ENCODE results near the gene MREG. TPM values are rescaled to one million over a fixed set of nuclear protein-coding genes. Genes with fewer than 3 reads are reported as not detected.

MREG gene
- total RNA-seq, 4 donors from 2014 or later = 31.7 to 41.0 (median 35.5) TPM

DNA sequence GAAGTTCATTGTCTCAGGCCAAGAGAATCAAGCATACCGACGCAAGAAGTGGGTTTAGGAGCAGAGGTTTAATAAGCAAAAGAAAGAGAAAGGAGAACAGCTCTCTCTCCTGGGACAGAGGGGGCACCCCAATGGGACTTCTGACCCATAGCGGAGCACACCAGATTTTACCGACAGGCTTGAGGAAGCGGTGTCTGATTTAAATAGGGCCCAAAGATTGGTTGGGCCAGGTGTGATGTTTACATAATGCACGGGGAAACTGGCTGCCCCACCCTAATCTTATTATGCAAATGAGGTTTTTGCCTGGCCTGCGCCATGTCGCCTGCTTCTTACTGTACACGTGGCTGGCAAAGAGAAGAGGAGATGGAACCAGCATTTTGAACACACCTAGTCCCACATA is 106.2 kb downstream of the MREG start:
- no peak for DNase-seq (ENCODE audit: low spot score in 2 of 2)
- no peak overlapping the region for H3K4me3 ChIP-seq (ENCODE audit: low read depth, poor library complexity, severe bottlenecking)
- TF ChIP-seq, protein P1, sequence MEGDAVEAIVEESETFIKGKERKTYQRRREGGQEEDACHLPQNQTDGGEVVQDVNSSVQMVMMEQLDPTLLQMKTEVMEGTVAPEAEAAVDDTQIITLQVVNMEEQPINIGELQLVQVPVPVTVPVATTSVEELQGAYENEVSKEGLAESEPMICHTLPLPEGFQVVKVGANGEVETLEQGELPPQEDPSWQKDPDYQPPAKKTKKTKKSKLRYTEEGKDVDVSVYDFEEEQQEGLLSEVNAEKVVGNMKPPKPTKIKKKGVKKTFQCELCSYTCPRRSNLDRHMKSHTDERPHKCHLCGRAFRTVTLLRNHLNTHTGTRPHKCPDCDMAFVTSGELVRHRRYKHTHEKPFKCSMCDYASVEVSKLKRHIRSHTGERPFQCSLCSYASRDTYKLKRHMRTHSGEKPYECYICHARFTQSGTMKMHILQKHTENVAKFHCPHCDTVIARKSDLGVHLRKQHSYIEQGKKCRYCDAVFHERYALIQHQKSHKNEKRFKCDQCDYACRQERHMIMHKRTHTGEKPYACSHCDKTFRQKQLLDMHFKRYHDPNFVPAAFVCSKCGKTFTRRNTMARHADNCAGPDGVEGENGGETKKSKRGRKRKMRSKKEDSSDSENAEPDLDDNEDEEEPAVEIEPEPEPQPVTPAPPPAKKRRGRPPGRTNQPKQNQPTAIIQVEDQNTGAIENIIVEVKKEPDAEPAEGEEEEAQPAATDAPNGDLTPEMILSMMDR (IDR thresholded peaks at IDR 0.05) = no peak
- no peak for TF ChIP-seq POLR2A (IDR thresholded peaks at IDR 0.05)
- intact Hi-C loops (cut with DNase I; ENCODE audit: low total_unique reads) = no loop called here
- 85 to 89% methylated on average over 9 of the region's 9 CpGs for WGBS, 2 donors

DNA sequence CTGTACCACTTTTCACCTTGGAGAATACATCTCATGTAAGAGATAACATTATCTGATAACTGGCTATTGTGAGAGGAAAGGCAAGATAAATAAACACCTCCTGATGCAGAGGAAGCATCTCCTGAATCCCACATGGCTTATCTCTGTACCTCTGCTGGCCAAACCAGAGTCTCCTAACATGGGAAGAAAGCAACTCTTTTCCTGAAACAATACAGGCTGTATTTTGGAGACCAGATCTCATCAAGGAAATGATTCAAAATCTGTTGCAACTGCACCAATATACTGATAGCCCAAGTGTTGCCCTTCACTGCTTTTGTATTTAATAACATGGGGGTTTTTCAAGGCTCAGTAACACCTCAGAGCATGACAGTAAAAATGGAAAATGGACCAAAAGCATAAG is 106.9 kb downstream of the MREG start:
- intact Hi-C loops (cut with DNase I; ENCODE audit: low total_unique reads) = no loop called here
- no peak for DNase-seq (ENCODE audit: low spot score in 2 of 2)
- no peak overlapping the region for H3K4me3 ChIP-seq (ENCODE audit: low read depth, poor library complexity, severe bottlenecking)
- TF ChIP-seq, protein P1 (IDR thresholded peaks at IDR 0.05) = no peak
- TF ChIP-seq POLR2A (IDR thresholded peaks at IDR 0.05) = no peak

DNA sequence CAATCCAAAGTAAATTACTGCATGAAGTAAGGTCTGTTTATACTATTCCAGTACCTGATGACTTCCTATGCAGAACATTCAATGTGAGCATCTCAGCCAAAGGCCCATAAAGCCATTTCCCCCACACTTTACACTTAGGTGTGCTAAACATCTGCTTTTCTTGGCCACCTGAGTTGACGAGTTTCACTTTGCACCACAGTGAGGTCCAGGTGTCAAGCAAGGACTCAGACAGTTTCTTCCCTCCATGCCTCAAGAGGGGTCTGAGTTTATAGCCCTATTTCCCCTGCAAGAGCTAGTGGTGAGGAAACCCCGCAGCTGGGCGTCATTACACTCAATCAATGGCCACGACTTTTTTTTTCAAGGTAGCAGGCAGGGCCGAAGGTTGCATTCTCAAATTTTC is 107.7 kb downstream of the MREG start:
- no peak for DNase-seq (ENCODE audit: low spot score in 2 of 2)
- no peak overlapping the region for H3K4me3 ChIP-seq (ENCODE audit: low read depth, poor library complexity, severe bottlenecking)
- TF ChIP-seq POLR2A (IDR thresholded peaks at IDR 0.05) = no peak
- TF ChIP-seq, protein P1 (IDR thresholded peaks at IDR 0.05) = no peak
- intact Hi-C loops (cut with DNase I; ENCODE audit: low total_unique reads) = no loop called here
- 61 to 78% methylated on average over 5 of the region's 5 CpGs for WGBS, 2 donors

DNA sequence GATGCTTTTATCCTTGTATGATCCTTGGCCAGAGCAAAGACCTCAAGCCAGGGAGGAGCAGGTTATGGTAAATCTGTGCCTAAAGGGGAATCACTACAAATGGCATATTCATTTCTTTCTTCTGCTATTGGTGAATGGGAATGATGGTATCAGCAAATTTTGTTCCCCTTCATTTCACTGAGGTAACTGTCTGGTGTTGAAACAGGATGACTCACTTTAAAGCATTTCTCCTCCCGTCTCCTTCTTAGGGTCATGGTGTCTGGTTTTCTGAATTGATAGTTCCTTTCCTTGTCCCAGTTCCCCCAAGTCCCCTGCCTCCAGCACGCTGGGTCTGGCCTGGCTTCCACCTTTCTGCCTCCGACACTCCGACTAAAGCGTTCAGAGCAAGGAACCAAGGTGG is 109.2 kb downstream of the MREG start:
- DNase-seq (ENCODE audit: low spot score in 2 of 2) = no peak
- TF ChIP-seq POLR2A (IDR thresholded peaks at IDR 0.05) = no peak
- TF ChIP-seq, protein P1 (IDR thresholded peaks at IDR 0.05) = no peak
- intact Hi-C loops (cut with DNase I; ENCODE audit: low total_unique reads) = no loop called here
- WGBS, 2 donors = 79 to 87% methylated on average over 5 of the region's 5 CpGs
- H3K4me3 ChIP-seq (ENCODE audit: low read depth, poor library complexity, severe bottlenecking) = no peak overlapping the region

DNA sequence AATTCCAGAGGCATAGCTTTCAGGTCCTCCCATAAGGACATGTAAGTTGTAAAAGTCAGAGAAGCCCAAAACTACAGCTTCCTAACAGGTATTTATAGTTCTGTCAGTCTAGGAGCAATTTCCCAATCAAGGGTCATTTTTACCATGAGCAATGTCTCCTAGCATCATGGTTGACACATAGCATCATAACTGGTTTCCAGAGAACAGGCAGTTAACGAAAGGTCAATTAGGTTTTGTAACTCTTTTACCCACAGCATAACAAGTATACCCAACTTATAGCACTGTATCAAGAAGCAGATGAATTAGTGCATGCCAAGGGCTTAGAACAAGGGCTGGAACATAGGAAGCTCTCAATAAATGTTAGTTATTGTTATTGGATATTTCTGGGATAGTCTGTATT is 110.1 kb downstream of the MREG start:
- TF ChIP-seq, protein P1 (IDR thresholded peaks at IDR 0.05) = no peak
- no peak for TF ChIP-seq POLR2A (IDR thresholded peaks at IDR 0.05)
- no peak overlapping the region for H3K4me3 ChIP-seq (ENCODE audit: low read depth, poor library complexity, severe bottlenecking)
- WGBS, 2 donors = 83 to 92% methylated on average over 1 of the region's 1 CpG
- no peak for DNase-seq (ENCODE audit: low spot score in 2 of 2)
- intact Hi-C loops (cut with DNase I; ENCODE audit: low total_unique reads) = no loop called here

DNA sequence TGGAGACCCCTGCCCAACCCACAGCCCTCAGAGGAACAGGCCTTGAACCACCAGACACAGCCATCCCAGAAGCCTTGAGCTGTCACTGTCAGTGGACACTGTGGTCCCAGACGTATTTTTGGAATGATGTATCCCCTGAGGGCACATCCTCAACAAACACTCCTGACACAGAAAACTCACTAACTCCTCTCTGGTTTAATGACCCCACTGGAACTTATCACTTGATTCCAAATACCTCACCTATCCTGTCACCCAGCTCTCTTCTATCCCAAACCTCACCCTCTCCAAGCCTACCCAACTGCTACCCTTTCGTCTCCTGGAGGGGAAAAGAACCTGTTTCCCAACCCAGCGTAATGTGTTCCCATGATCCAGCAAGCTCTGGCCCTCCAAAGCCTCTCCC is 111.6 kb downstream of the MREG start:
- no peak for DNase-seq (ENCODE audit: low spot score in 2 of 2)
- no peak overlapping the region for H3K4me3 ChIP-seq (ENCODE audit: low read depth, poor library complexity, severe bottlenecking)
- 75 to 76% methylated on average over 3 of the region's 3 CpGs for WGBS, 2 donors
- TF ChIP-seq POLR2A (IDR thresholded peaks at IDR 0.05) = no peak
- TF ChIP-seq, protein P1 (IDR thresholded peaks at IDR 0.05) = no peak
- intact Hi-C loops (cut with DNase I; ENCODE audit: low total_unique reads) = no loop called here

Measured in lower leg skin (tissue), 4 donors.